ENCODE data around the gene TTC39C. TPM values are rescaled to one million over a fixed set of nuclear protein-coding genes. Genes with fewer than 3 reads are reported as not detected.

Gene TTC39C
- total RNA-seq, 4 donors from 2014 or later = 24.7 to 39.1 (median 34.2) TPM

DNA sequence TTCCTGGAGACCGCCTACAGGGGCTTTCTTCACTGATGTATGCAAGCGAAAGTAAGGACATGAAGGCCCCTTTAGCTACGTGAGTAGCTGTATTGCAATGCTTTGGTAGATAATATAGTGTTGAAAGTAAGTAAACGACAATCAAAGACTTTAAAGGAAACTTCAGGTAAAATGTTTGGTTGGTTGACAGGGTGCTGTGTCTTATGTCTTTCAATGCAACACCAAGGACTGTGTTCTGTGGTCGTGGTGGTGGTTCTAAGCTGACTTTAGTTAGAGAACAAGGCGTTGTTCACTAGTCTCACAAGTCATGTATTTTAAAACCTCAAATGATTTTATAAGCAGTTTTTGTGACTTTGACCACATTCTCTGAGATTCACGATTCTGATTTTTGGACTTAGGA is 66.3 kb downstream of the TTC39C start:
- DNase-seq (ENCODE audit: low spot score) (no peak), ATAC-seq (ENCODE audit: low FRiP score) (no peak)
- TF ChIP-seq, protein P1, sequence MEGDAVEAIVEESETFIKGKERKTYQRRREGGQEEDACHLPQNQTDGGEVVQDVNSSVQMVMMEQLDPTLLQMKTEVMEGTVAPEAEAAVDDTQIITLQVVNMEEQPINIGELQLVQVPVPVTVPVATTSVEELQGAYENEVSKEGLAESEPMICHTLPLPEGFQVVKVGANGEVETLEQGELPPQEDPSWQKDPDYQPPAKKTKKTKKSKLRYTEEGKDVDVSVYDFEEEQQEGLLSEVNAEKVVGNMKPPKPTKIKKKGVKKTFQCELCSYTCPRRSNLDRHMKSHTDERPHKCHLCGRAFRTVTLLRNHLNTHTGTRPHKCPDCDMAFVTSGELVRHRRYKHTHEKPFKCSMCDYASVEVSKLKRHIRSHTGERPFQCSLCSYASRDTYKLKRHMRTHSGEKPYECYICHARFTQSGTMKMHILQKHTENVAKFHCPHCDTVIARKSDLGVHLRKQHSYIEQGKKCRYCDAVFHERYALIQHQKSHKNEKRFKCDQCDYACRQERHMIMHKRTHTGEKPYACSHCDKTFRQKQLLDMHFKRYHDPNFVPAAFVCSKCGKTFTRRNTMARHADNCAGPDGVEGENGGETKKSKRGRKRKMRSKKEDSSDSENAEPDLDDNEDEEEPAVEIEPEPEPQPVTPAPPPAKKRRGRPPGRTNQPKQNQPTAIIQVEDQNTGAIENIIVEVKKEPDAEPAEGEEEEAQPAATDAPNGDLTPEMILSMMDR (IDR thresholded peaks at IDR 0.05) = no peak

DNA sequence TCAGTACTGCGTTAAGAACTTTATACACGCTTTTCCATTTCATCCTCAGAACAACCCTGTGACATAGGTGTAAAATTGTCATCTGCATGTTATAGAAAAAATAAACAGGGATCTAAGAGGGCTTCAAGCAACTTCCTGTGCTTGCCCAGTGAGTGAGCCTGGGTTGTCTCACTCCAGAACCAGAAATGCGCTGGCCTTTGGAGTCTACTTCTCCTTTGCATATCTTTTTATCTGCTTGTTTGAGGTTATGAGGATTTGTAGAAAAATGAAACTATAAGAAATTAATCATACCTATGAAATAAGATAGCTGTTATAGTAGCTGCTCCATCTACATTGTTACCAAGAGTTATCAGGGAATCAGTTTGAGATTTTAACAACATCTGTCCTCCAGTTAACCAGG is 69.0 kb downstream of the TTC39C start:
- DNase-seq (ENCODE audit: low spot score) (no peak), ATAC-seq (ENCODE audit: low FRiP score) (no peak)
- TF ChIP-seq, protein P1 (IDR thresholded peaks at IDR 0.05) = no peak

DNA sequence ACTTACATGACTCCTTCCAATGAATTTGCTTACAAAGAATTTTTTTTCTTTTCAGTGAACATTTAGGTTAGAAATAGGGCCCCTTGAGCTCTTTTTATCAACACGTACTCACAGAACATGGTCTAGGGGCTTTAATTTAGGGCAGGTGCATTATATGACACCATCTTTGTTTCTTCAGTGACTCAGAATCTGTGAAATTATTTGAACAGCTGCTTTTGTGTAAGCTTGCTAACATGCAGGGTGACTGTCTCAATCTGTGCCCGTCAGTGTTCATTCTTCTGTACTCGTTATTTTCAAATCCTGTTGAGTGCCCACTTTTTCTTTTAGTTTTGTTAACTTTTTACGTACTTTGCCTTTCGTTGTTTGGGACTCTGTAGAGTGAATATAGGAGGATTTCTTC is 71.5 kb downstream of the TTC39C start:
- no peak for DNase-seq (ENCODE audit: low spot score)
- ATAC-seq (ENCODE audit: low FRiP score) = no peak
- TF ChIP-seq, protein P1 (IDR thresholded peaks at IDR 0.05) = no peak

DNA sequence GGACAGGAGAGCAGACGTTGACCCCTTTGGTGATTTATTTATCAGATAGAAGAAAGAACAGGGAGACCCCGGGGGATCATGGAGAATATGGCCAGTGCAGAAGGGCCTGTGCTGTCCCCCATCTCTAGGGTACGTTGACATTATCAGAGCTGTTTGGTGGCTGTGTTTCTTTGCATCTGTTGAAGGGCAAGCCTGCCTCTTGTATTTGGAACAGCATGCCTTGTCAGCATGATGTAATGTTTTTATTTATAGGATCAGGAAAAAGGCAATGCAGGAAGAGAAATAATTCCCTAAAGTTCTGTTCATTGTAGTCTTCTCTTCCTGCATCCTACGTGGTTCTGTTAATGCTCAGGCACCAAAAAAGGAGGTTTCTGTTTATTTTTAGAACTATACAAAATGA is 74.5 kb downstream of the TTC39C start:
- TF ChIP-seq, protein P1 (IDR thresholded peaks at IDR 0.05) = no peak
- ATAC-seq (ENCODE audit: low FRiP score) = no peak
- DNase-seq (ENCODE audit: low spot score) = no peak

DNA sequence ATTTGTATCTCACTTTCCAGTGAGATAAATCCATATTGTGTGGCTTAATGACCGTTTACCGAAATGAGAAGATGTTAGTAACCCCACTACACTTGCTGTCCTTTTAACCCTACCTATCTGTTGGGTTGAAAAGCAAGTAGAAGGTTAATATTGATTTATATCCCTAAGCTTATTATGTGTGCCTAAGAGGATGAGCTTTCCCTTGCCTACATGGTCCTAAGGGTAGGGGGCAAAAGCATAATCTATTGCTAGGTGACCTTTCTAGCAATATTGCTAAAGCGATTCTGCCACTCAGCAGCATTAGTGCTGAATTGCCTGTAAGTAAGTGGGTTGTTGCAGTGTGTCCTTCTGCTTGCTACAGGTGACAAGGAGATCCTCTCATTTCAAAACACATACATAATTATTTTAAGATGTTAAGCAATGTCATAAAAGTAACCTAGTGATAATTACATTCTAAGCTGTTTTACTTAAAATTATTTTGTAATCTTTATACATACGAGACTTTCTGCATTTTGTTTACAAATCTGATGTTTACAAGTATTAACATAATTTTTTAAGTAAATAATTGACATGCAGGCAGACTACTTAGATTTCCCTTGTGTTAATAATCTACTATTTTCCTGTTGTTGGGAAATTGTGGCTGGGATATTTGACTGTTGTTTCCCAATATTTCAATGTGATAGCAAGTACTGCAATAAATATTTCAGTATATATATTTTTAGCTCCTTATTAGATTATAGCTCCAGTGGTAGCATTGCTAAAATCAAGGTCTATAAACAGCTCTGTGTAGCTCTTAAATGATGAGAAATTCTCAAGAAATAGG is 75.2 kb downstream of the TTC39C start:
- DNase-seq (ENCODE audit: low spot score) (no peak), ATAC-seq (ENCODE audit: low FRiP score) (no peak)
- TF ChIP-seq, protein P1 (IDR thresholded peaks at IDR 0.05) = no peak

DNA sequence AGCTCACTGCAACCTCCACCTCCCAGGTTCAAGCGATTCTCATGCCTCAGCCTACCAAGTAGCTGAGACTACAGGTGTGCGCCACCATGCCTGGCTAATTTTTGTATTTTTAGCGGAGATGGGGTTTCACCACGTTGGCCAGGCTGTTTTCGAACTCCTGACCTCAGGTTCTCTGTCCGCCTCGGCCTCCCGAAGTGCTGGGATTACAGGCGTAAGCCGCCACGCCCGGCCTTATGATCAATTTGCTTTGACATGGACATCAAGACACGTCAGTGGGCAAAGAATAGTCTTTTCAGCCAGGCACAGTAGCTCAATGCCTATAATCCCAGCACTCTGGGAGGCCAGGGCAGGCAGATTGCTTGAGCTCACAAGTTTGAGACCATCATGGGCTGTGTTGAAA is 76.3 kb downstream of the TTC39C start:
- TF ChIP-seq, protein P1 (IDR thresholded peaks at IDR 0.05) = no peak
- DNase-seq (ENCODE audit: low spot score) (no peak), ATAC-seq (ENCODE audit: low FRiP score) (no peak)

DNA sequence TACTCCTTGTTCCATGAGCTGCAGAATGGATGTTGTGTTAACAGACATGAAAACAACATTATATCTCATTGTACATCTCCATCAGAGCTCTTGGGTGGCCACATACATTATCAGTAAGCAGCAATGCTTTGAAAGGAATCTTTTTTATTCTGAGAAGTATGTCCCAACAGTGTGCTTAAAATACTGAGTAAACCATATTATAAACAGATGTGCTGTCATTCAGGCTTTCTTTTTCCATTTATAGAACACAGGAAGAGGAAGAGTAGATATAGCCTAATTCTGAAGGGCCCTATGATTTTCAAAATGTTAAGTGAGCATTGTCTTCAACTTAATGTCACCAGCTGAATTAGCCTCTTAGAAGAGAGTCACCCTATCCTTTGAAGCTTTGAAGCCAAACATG is 80.0 kb downstream of the TTC39C start:
- DNase-seq (ENCODE audit: low spot score) (no peak), ATAC-seq (ENCODE audit: low FRiP score) (no peak)
- TF ChIP-seq, protein P1 (IDR thresholded peaks at IDR 0.05) = no peak

Data from omental fat pad (tissue), 4 donors.